ENCODE results near the gene SCRN1. TPM values are rescaled to one million over a fixed set of nuclear protein-coding genes. Genes with fewer than 3 reads are reported as not detected.

The SCRN1 gene
- total RNA-seq, 2 donors from 2014 or later, result 20.4 to 30.4 TPM

DNA sequence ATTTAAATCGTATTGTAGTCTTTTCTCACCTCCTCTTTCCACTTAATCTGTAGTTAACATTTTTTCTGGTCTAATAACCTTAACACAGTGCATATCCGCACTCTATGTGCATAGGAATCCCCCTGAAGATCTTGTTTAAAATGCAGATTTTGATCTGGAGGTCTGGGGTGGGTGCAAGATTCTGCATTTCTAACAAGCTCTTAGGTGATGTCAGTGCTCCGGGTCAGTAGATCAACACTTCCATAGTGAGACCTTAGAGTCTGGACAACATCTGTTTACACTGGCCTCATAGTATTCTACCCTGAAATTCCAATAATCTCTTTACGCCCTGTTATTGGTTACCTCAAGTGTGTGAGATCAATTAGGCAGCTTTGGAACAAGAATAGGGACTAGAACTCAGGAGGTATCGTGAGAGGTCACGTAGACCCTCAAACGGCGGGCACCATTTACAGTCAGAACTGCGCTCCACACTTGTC lies 38.2 kb upstream of the SCRN1 start:
- Histone ChIP-seq H3K4me3 (peak overlapping the region; percentile 89 to 93), H3K36me3 (replicated peaks in 1 of 2; ENCODE audit: insufficient read depth in 1 of 2, low read depth in 2 of 2) (no peaks in the 10 kb centered on the region), H3K27ac (peak overlapping the region; percentile 87 to 95 (median 91)), H3K27me3 (no peaks in the 10 kb centered on the region), H3K9me3 (no peaks in the 10 kb centered on the region), H3K4me1 (peaks cover 49% of the 10 kb centered on the region)
- WGBS, 2 donors, result 1% methylated on average over 6 to 9 of the region's 9 CpGs
- peak in 2 of 3 donors; percentile 94 to 95 for TF ChIP-seq POLR2A (IDR thresholded peaks at IDR 0.05)
- TF ChIP-seq, protein P1, sequence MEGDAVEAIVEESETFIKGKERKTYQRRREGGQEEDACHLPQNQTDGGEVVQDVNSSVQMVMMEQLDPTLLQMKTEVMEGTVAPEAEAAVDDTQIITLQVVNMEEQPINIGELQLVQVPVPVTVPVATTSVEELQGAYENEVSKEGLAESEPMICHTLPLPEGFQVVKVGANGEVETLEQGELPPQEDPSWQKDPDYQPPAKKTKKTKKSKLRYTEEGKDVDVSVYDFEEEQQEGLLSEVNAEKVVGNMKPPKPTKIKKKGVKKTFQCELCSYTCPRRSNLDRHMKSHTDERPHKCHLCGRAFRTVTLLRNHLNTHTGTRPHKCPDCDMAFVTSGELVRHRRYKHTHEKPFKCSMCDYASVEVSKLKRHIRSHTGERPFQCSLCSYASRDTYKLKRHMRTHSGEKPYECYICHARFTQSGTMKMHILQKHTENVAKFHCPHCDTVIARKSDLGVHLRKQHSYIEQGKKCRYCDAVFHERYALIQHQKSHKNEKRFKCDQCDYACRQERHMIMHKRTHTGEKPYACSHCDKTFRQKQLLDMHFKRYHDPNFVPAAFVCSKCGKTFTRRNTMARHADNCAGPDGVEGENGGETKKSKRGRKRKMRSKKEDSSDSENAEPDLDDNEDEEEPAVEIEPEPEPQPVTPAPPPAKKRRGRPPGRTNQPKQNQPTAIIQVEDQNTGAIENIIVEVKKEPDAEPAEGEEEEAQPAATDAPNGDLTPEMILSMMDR (IDR thresholded peaks at IDR 0.05), result no peak
- no peak for DNase-seq
- ATAC-seq, result peak; percentile 1
- intact Hi-C loops (cut with DNase I), result no loop called here

DNA sequence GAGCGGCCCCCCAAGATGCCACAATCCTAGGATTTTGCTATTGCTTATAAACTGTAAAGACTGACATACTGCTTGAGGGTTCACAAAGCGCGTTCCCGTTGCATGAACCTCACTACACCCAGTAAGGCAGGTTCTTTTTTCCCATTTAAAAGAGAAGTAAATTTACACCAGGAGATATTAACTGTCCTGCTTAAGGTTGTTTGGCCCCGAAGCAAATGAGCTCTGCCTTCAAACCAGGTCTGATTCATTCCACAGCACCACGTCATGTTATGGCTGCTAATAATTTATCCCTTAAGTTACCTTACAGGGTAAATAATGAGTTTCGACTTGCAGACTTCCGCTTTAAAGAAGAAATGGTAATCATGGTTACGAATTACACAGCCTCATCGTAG lies 37.5 kb upstream of the SCRN1 start:
- peak; percentile 51 to 68 (median 60) for DNase-seq
- peaks cover 42% of the 10 kb centered on the region for H3K4me1 ChIP-seq

DNA sequence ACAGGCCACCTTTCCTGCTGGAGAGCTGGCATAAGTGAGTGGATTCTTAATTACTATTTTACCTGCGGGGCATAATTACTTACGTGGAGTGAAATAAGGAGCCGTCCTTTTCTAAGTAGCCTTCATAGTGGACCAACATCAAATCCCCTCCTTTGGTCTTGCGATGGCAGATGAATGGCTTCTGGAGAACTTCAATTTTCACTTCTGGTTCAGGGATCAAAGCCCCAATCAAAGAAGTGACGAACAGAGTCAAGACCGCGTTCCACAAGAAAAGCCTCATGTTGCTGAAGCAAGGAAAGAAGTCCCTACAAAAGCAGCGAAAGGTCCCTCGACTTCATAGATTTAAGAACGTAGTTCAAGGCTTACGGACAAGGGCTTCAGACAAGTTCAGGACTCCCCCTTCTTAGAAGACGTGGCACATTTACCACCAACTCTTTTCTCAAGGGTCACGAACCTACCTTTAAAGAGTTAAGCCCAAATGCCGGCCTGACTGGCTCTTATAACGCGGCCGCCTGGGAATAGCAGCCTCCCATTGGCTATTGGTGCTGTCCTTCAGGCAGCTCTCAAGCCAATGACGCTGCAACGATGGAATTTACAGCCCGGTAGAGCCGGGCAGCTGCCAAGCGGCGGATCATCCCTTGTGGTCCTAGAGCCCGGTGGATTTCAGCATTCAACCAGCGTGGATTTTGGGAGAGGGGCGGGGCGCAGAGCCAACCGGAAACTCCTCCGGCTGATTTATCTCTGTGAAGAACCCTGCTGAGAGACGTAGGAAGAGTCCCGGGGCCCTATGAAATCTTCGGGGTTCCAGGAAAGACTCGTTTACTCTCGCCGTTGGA lies 36.8 kb upstream of the SCRN1 start, which contains the start of gene FKBP14:
TSS of gene FKBP14 (minus strand) at position 474 of the 836 bp plus-strand sequence. CDS start at position 280, 194 bp downstream.
- TF ChIP-seq POLR2A (IDR thresholded peaks at IDR 0.05), result peak in 2 of 3 donors; percentile 49 to 56
- TF ChIP-seq, protein P1 (IDR thresholded peaks at IDR 0.05), result no peak
- Histone ChIP-seq H3K9me3 (no peaks in the 10 kb centered on the region), H3K4me3 (peak within 1 kb of the TSS; percentile 1 to 52), H3K36me3 (replicated peaks in 1 of 2; ENCODE audit: insufficient read depth in 1 of 2, low read depth in 2 of 2) (no peaks in the 10 kb centered on the region), H3K4me1 (peaks cover 42% of the 10 kb centered on the region), H3K27ac (peak within 1 kb of the TSS; percentile 87 to 95 (median 91)), H3K27me3 (no peaks in the 10 kb centered on the region)
- peak; percentile 97 to 99 (median 98) for DNase-seq
- intact Hi-C loops (cut with DNase I), result no loop called here
- 0% methylated on average over 17 to 35 of the region's 35 CpGs for WGBS, 2 donors
- peak; percentile 91 for ATAC-seq

More for the DNA sequence above, 37.5 kb upstream of the SCRN1 start:
- TF ChIP-seq POLR2A (IDR thresholded peaks at IDR 0.05), result peak in 1 of 3 donors; percentile 55
- TF ChIP-seq, protein P1 (IDR thresholded peaks at IDR 0.05), result no peak
- Histone ChIP-seq H3K27ac (peak overlapping the region; percentile 87 to 95 (median 91)), H3K4me3 (peak overlapping the region in 1 of 2 donors; percentile 52), H3K36me3 (replicated peaks in 1 of 2; ENCODE audit: insufficient read depth in 1 of 2, low read depth in 2 of 2) (no peaks in the 10 kb centered on the region), H3K27me3 (no peaks in the 10 kb centered on the region), H3K9me3 (no peaks in the 10 kb centered on the region)
- WGBS, 2 donors, result 0% methylated on average over 10 of the region's 10 CpGs
- intact Hi-C loops (cut with DNase I), result no loop called here
- ATAC-seq, result peak; percentile 57

DNA sequence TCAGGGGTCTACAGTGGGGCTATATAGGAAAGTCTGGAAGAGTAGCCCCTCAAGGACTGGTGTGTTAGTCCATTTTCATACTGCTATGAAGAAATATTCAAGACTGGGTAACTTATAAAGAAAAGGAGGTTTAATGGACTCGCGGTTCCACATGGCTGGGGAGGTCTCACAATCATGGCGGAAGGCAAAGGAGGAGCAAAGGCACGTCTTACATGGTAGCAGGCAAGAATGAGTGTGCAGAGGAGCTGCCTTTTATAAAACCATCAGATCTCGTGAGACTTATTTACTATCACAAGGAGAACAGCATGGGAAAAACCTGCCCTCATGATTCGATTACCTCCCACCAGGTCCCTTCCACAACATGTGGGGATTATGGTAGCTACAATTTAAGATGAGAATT lies 33.9 kb upstream of the SCRN1 start:
- H3K27me3 ChIP-seq, result no peaks in the 10 kb centered on the region
- no peaks in the 10 kb centered on the region for H3K9me3 ChIP-seq
- intact Hi-C loops (cut with DNase I), result no loop called here
- TF ChIP-seq, protein P1 (IDR thresholded peaks at IDR 0.05), result no peak
- TF ChIP-seq POLR2A (IDR thresholded peaks at IDR 0.05), result no peak
- no peak overlapping the region for H3K27ac ChIP-seq
- H3K4me3 ChIP-seq, result no peak overlapping the region
- WGBS, 2 donors, result 88 to 89% methylated on average over 6 of the region's 6 CpGs
- ATAC-seq (no peak), DNase-seq (no peak)
- H3K4me1 ChIP-seq, result peaks cover 27% of the 10 kb centered on the region
- H3K36me3 ChIP-seq (replicated peaks in 1 of 2; ENCODE audit: insufficient read depth in 1 of 2, low read depth in 2 of 2), result no peaks in the 10 kb centered on the region
